Esophagus muscularis mucosa (tissue), 4 donors: ENCODE measurements around the gene SLC12A9. TPM values are rescaled to one million over a fixed set of nuclear protein-coding genes. Genes with fewer than 3 reads are reported as not detected.

Source experiments
- DNase-seq: peaks from one replicate; pipeline ENCODE4 v3.0.0-alpha.2; 2017; ENCODE audit errors: extremely low spot score
- H3K27ac ChIP-seq, 4 donors: fragments of 200-600 bp; sonication (generic); replicated peaks in 1 of 4; 1 replicate in 3 of 4; 2 replicates in 1 of 4; pipeline ENCODE4 v1.5.1; 2016 to 2019; ENCODE audit warnings: mild to moderate bottlenecking in 1 of 4
- H3K27me3 ChIP-seq, 4 donors: fragments of 200-600 bp; sonication (generic); one replicate each; pipeline versions ENCODE4 v1.5.1 to v1.6.0; 2016 to 2019
- H3K36me3 ChIP-seq, 4 donors: fragments of 200-600 bp; sonication (generic); one replicate each; pipeline ENCODE4 v1.5.1; 2016 to 2019
- H3K4me1 ChIP-seq, 4 donors: fragments of 200-600 bp; sonication (generic); one replicate each; pipeline ENCODE4 v1.5.1; 2016 to 2019
- H3K4me3 ChIP-seq, 4 donors: fragments of 200-600 bp; sonication (generic); 1 replicate in 2 of 4; 2 replicates in 2 of 4; pipeline ENCODE4 v1.5.1; 2016 to 2019; ENCODE audit warnings: mild to moderate bottlenecking in 4 of 4, moderate library complexity in 1 of 4
- H3K9me3 ChIP-seq, 4 donors: fragments of 200-600 bp; sonication (generic); 1 replicate in 3 of 4; 2 replicates in 1 of 4; pipeline ENCODE4 v1.5.1; 2016 to 2019
- CTCF ChIP-seq, 3 experiments: fragments of 200-600 bp in 2 of 3; fragments of 450-650 bp in 1 of 3; sonication (generic) in 2 of 3; IDR thresholded peaks; one replicate each; pipeline ENCODE4 v1.5.1; 2017 to 2019; ENCODE audit warnings: antibody characterized with exemption in 3 of 3, mild to moderate bottlenecking in 2 of 3, moderate library complexity in 1 of 3
- EP300 ChIP-seq: sonication (generic); formaldehyde crosslinking; IDR thresholded peaks from one replicate; pipeline ENCODE4 v1.6.1; 2017; ENCODE audit warnings: antibody characterized with exemption
- POLR2A ChIP-seq: fragments of 450-650 bp; IDR thresholded peaks from one replicate; pipeline ENCODE4 v1.6.1; 2017; ENCODE audit warnings: antibody characterized with exemption, moderate library complexity, mild to moderate bottlenecking, low read depth
- POLR2AphosphoS5 ChIP-seq, 2 donors: sonication (generic); formaldehyde crosslinking; IDR thresholded peaks; one replicate each; pipeline ENCODE4 v1.6.1; 2017; ENCODE audit warnings: antibody characterized with exemption in 2 of 2
- WGBS: methylation state at CpG from one replicate; pipeline ENCODE4 v1.1.5; 2018; 5-methylcytosine and 5-hydroxymethylcytosine counted together
- intact Hi-C: fragments of 100-400 bp; cut with DNase I; formaldehyde crosslinking; loops from one replicate; pipeline ENCODE4 v1.15.1; 2023
- total RNA-seq, 4 donors: library from RNA; depleted of rRNA; stranded (reverse); fragments of >200 nt; gene quantifications; one replicate each; pipeline versions ENCODE4 v1.1.0 to v1.2.1, GENCODE V29; 2016

SLC12A9 gene
- total RNA-seq, 4 donors from 2014 or later, result 15.0 to 26.0 (median 19.9) TPM

- intact Hi-C loops, result no loop called here
- no peak overlapping the region for H3K4me3 ChIP-seq
- H3K4me1 ChIP-seq, result no peaks in the 10 kb centered on the region
- peaks cover 55 to 99% (median 96%) of the 10 kb centered on the region in 4 donors for H3K36me3 ChIP-seq
- DNase-seq, result no peak
- 97% methylated on average over 19 of the region's 19 CpGs for WGBS
- H3K27ac ChIP-seq, result no peak overlapping the region
- no peaks in the 10 kb centered on the region for H3K27me3 ChIP-seq
- TF ChIP-seq CTCF (IDR thresholded peaks at IDR 0.05), result no peak
- no peak for TF ChIP-seq POLR2AphosphoS5 (IDR thresholded peaks at IDR 0.05)
- no peak for TF ChIP-seq EP300
- no peak for TF ChIP-seq POLR2A
- H3K9me3 ChIP-seq, result no peaks in the 10 kb centered on the region
Measured at GRCh38 chr7:100817097-100817496, 35.4 kb upstream of the SLC12A9 start.

- WGBS, result 99% methylated on average over 7 of the region's 9 CpGs
- intact Hi-C loops, result no loop called here
Measured at GRCh38 chr7:100818366-100818765, 34.1 kb upstream of the SLC12A9 start.

GRCh38 chr7:100818825-100819224 is 33.7 kb upstream of the SLC12A9 start:
- Histone ChIP-seq H3K27ac (no peak overlapping the region), H3K4me1 (peaks cover 2 to 12% (median 7%) of the 10 kb centered on the region in 4 donors), H3K4me3 (no peak overlapping the region), H3K9me3 (no peaks in the 10 kb centered on the region), H3K36me3 (peaks cover 40 to 99% (median 96%) of the 10 kb centered on the region in 4 donors), H3K27me3 (no peaks in the 10 kb centered on the region)
- 89% methylated on average over 6 of the region's 6 CpGs for WGBS
- no peak for TF ChIP-seq EP300
- TF ChIP-seq POLR2A, result no peak
- TF ChIP-seq POLR2AphosphoS5 (IDR thresholded peaks at IDR 0.05), result no peak
- TF ChIP-seq CTCF (IDR thresholded peaks at IDR 0.05), result no peak
- no peak for DNase-seq
- intact Hi-C loops, result no loop called here

More at GRCh38 chr7:100818366-100818765, 34.1 kb upstream of the SLC12A9 start:
- no peaks in the 10 kb centered on the region for H3K27me3 ChIP-seq
- no peaks in the 10 kb centered on the region for H3K9me3 ChIP-seq
- no peak for DNase-seq
- H3K4me1 ChIP-seq, result peaks cover 0 to 8% (median 3%) of the 10 kb centered on the region in 4 donors
- TF ChIP-seq POLR2A, result no peak
- no peak for TF ChIP-seq EP300
- no peak for TF ChIP-seq CTCF (IDR thresholded peaks at IDR 0.05)
- no peak for TF ChIP-seq POLR2AphosphoS5 (IDR thresholded peaks at IDR 0.05)
- H3K4me3 ChIP-seq, result no peak overlapping the region
- no peak overlapping the region for H3K27ac ChIP-seq
- H3K36me3 ChIP-seq, result peaks cover 44 to 99% (median 96%) of the 10 kb centered on the region in 4 donors

GRCh38 chr7:100819586-100819985 is 32.9 kb upstream of the SLC12A9 start:
- H3K9me3 ChIP-seq, result no peaks in the 10 kb centered on the region
- H3K27ac ChIP-seq, result no peak overlapping the region
- DNase-seq, result no peak
- WGBS, result 90% methylated on average over 10 of the region's 23 CpGs
- H3K4me1 ChIP-seq, result peaks cover 9 to 20% (median 14%) of the 10 kb centered on the region in 4 donors
- no peaks in the 10 kb centered on the region for H3K27me3 ChIP-seq
- intact Hi-C loops, result no loop called here
- H3K4me3 ChIP-seq, result no peak overlapping the region
- TF ChIP-seq POLR2AphosphoS5 (IDR thresholded peaks at IDR 0.05) (no peak), EP300 (no peak), CTCF (IDR thresholded peaks at IDR 0.05) (no peak), POLR2A (no peak)
- H3K36me3 ChIP-seq, result peaks cover 32 to 96% (median 91%) of the 10 kb centered on the region in 4 donors
